ENCODE data around the gene ZC3H7B.

- TF ChIP-seq, protein P1, sequence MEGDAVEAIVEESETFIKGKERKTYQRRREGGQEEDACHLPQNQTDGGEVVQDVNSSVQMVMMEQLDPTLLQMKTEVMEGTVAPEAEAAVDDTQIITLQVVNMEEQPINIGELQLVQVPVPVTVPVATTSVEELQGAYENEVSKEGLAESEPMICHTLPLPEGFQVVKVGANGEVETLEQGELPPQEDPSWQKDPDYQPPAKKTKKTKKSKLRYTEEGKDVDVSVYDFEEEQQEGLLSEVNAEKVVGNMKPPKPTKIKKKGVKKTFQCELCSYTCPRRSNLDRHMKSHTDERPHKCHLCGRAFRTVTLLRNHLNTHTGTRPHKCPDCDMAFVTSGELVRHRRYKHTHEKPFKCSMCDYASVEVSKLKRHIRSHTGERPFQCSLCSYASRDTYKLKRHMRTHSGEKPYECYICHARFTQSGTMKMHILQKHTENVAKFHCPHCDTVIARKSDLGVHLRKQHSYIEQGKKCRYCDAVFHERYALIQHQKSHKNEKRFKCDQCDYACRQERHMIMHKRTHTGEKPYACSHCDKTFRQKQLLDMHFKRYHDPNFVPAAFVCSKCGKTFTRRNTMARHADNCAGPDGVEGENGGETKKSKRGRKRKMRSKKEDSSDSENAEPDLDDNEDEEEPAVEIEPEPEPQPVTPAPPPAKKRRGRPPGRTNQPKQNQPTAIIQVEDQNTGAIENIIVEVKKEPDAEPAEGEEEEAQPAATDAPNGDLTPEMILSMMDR (conservative IDR thresholded peaks at IDR 0.05), result no peak
- TF ChIP-seq EZH2 (IDR thresholded peaks at IDR 0.05; ENCODE audit: low read depth), result no peak
These were observed 67.5 kb downstream of the ZC3H7B start for GRCh38 chr22:41368543-41369423.

Measured in PC-9 (cell line).